Urinary bladder (tissue), 4 donors: ENCODE data around the gene PUM1. TPM values are rescaled to one million over a fixed set of nuclear protein-coding genes. Genes with fewer than 3 reads are reported as not detected.

Experiments used
- DNase-seq: peaks from one replicate; pipeline ENCODE4 v3.0.0-alpha.2; 2015; ENCODE audit errors: extremely low spot score
- H3K27ac ChIP-seq: one replicate; pipeline ENCODE4 v1.5.1; 2013; ENCODE audit warnings: low read depth, mild to moderate bottlenecking, moderate library complexity
- H3K36me3 ChIP-seq: one replicate; pipeline ENCODE4 v1.6.1; 2013; ENCODE audit warnings: mild to moderate bottlenecking, moderate library complexity; ENCODE audit not compliant: insufficient read depth
- H3K4me1 ChIP-seq: one replicate; pipeline ENCODE4 v1.6.1; 2013; ENCODE audit warnings: mild to moderate bottlenecking, moderate library complexity; ENCODE audit not compliant: insufficient read depth
- H3K4me3 ChIP-seq: one replicate; pipeline ENCODE4 v1.5.1; 2013; ENCODE audit warnings: low read depth, low read length
- WGBS: extraction: QIAGEN DNeasy Blood & Tissue Kit; methylation state at CpG from one replicate; pipeline ENCODE4 v1.1.7; 2013; 5-methylcytosine and 5-hydroxymethylcytosine counted together
- polyA plus RNA-seq: library from polyadenylated mRNA; stranded (reverse); fragments of 200-250 nt; gene quantifications from one replicate; pipeline ENCODE4 v1.2.3, GENCODE V29; 2013
- total RNA-seq: library from RNA; depleted of rRNA; stranded (reverse); fragments of >200 nt; gene quantifications from one replicate; pipeline ENCODE4 v1.2.3, GENCODE V29; 2014
- donor health status: healthy with polysubstance abuse.
- donor health status: healthy.

The PUM1 gene
- total and polyA plus RNA-seq, 2 donors, result 52.1 to 84.3 TPM

GRCh38 chr1:30901798-30902581 lies 163.5 kb downstream of the PUM1 start:
- peaks cover 1% of the 10 kb centered on the region for H3K4me1 ChIP-seq
- no peaks in the 10 kb centered on the region for H3K36me3 ChIP-seq
- peak overlapping the region; percentile 65 for H3K27ac ChIP-seq
- 38% methylated on average over 11 of the region's 11 CpGs for WGBS
- DNase-seq, result no peak
- no peak overlapping the region for H3K4me3 ChIP-seq

GRCh38 chr1:30900931-30901560 lies 164.5 kb downstream of the PUM1 start:
- Histone ChIP-seq H3K4me1 (no peaks in the 10 kb centered on the region), H3K4me3 (no peak overlapping the region), H3K27ac (peak overlapping the region; percentile 28), H3K36me3 (no peaks in the 10 kb centered on the region)
- WGBS, result 59% methylated on average over 3 of the region's 3 CpGs
- DNase-seq, result no peak

GRCh38 chr1:30900486-30900885 lies 165.0 kb downstream of the PUM1 start:
- H3K36me3 ChIP-seq, result no peaks in the 10 kb centered on the region
- no peaks in the 10 kb centered on the region for H3K4me1 ChIP-seq
- DNase-seq, result no peak
- H3K4me3 ChIP-seq, result no peak overlapping the region
- no peak overlapping the region for H3K27ac ChIP-seq
- 76% methylated on average over 6 of the region's 6 CpGs for WGBS

- 76% methylated on average over 13 of the region's 13 CpGs for WGBS
- Histone ChIP-seq H3K4me3 (no peak overlapping the region), H3K4me1 (no peaks in the 10 kb centered on the region), H3K27ac (no peak overlapping the region), H3K36me3 (no peaks in the 10 kb centered on the region)
- DNase-seq, result no peak
Observed at GRCh38 chr1:30899577-30900389, 165.7 kb downstream of the PUM1 start.

GRCh38 chr1:30898031-30898815 lies 167.3 kb downstream of the PUM1 start:
- H3K27ac ChIP-seq, result no peak overlapping the region
- DNase-seq, result no peak
- H3K4me1 ChIP-seq, result no peaks in the 10 kb centered on the region
- WGBS, result 89% methylated on average over 10 of the region's 10 CpGs
- H3K36me3 ChIP-seq, result no peaks in the 10 kb centered on the region
- no peak overlapping the region for H3K4me3 ChIP-seq

GRCh38 chr1:30896905-30897304 lies 168.6 kb downstream of the PUM1 start:
- DNase-seq, result no peak
- 75% methylated on average over 2 of the region's 2 CpGs for WGBS
- no peaks in the 10 kb centered on the region for H3K4me1 ChIP-seq
- no peak overlapping the region for H3K27ac ChIP-seq
- no peak overlapping the region for H3K4me3 ChIP-seq
- H3K36me3 ChIP-seq, result no peaks in the 10 kb centered on the region

- Histone ChIP-seq H3K4me1 (no peaks in the 10 kb centered on the region), H3K36me3 (no peaks in the 10 kb centered on the region), H3K27ac (no peak overlapping the region), H3K4me3 (no peak overlapping the region)
- DNase-seq, result no peak
- 38% methylated on average over 6 of the region's 6 CpGs for WGBS
Observed at GRCh38 chr1:30895944-30896660, 169.4 kb downstream of the PUM1 start.

GRCh38 chr1:30895382-30895943 lies 170.1 kb downstream of the PUM1 start:
- 42% methylated on average over 6 of the region's 6 CpGs for WGBS
- H3K36me3 ChIP-seq, result no peaks in the 10 kb centered on the region
- H3K27ac ChIP-seq, result peak overlapping the region; percentile 30
- no peak overlapping the region for H3K4me3 ChIP-seq
- no peak for DNase-seq
- H3K4me1 ChIP-seq, result no peaks in the 10 kb centered on the region

- Histone ChIP-seq H3K36me3 (no peaks in the 10 kb centered on the region), H3K4me1 (no peaks in the 10 kb centered on the region), H3K4me3 (no peak overlapping the region), H3K27ac (no peak overlapping the region)
- DNase-seq, result no peak
- 72% methylated on average over 7 of the region's 7 CpGs for WGBS
Observed at GRCh38 chr1:30894508-30894973, 171.0 kb downstream of the PUM1 start.

- no peak overlapping the region for H3K4me3 ChIP-seq
- no peak for DNase-seq
- no peak overlapping the region for H3K27ac ChIP-seq
- H3K36me3 ChIP-seq, result no peaks in the 10 kb centered on the region
- no peaks in the 10 kb centered on the region for H3K4me1 ChIP-seq
- WGBS, result 58% methylated on average over 9 of the region's 9 CpGs
Observed at GRCh38 chr1:30893776-30894507, 171.6 kb downstream of the PUM1 start.

- H3K4me1 ChIP-seq, result no peaks in the 10 kb centered on the region
- H3K27ac ChIP-seq, result no peak overlapping the region
- WGBS, result 74% methylated on average over 6 of the region's 6 CpGs
- no peak overlapping the region for H3K4me3 ChIP-seq
- no peak for DNase-seq
- no peaks in the 10 kb centered on the region for H3K36me3 ChIP-seq
Observed at GRCh38 chr1:30892671-30893073, 172.8 kb downstream of the PUM1 start.

GRCh38 chr1:30891227-30891552 lies 174.3 kb downstream of the PUM1 start:
- no peak for DNase-seq
- no peak overlapping the region for H3K4me3 ChIP-seq
- H3K4me1 ChIP-seq, result no peaks in the 10 kb centered on the region
- WGBS, result 87% methylated on average over 5 of the region's 5 CpGs
- H3K27ac ChIP-seq, result no peak overlapping the region
- H3K36me3 ChIP-seq, result no peaks in the 10 kb centered on the region
